ENCODE measurements around the gene NPM1. TPM values are rescaled to one million over a fixed set of nuclear protein-coding genes. Genes with fewer than 3 reads are reported as not detected.

Gene NPM1
- total RNA-seq, 1 experiment from 2014 or later: 2,265 TPM

GRCh38 chr5:171426680-171427079 lies 39.0 kb downstream of the NPM1 start:
- TF ChIP-seq EZH2 (IDR thresholded peaks at IDR 0.05; ENCODE audit: low read length, unreplicated experiment) (no peak), CTCF (conservative IDR thresholded peaks at IDR 0.05; ENCODE audit: low read depth, low read length) (no peak), EZH2phosphoT487 (IDR thresholded peaks at IDR 0.05; ENCODE audit: borderline replicate concordance, low read length) (no peak)
- no peak overlapping the region for H3K27ac ChIP-seq (ENCODE audit: low read length)
- no peak overlapping the region for H2AFZ ChIP-seq (ENCODE audit: low read length)
- H3K4me3 ChIP-seq (ENCODE audit: low read length): no peak overlapping the region
- ChIA-PET POLR2A (ENCODE audit: unreplicated experiment) (no interaction called here), CTCF (no interaction called here)
- no peak for ATAC-seq
- no peaks in the 10 kb centered on the region for H3K4me1 ChIP-seq (ENCODE audit: insufficient read depth, low read length)
- BruUV-seq (replicated peaks): no TSS peak
- no peak for DNase-seq
- H3K9me2 ChIP-seq (replicated peaks; ENCODE audit: low read length): no peaks in the 10 kb centered on the region
- H3K79me2 ChIP-seq (ENCODE audit: low read length): no peaks in the 10 kb centered on the region
- H3K4me2 ChIP-seq (ENCODE audit: low read length): no peak overlapping the region
- no peaks in the 10 kb centered on the region for H4K20me1 ChIP-seq (ENCODE audit: low read length)
- H3K9ac ChIP-seq (ENCODE audit: low read length): no peak overlapping the region
- H3F3A ChIP-seq (ENCODE audit: low read length, unreplicated experiment): no peaks in the 10 kb centered on the region
- no peaks in the 10 kb centered on the region for H3K9me3 ChIP-seq (ENCODE audit: low read length)
- no peaks in the 10 kb centered on the region for H3K36me3 ChIP-seq (ENCODE audit: low read depth, low read length)
- 0 out of 2 replicates have a peak, but pooled peaks cover 2% of the 10 kb centered on the region for H3K27me3 ChIP-seq (ENCODE audit: low read length)
- intact Hi-C loops (cut with micrococcal nuclease): no loop called here

GRCh38 chr5:171427318-171428167 lies 39.9 kb downstream of the NPM1 start:
- H3K27ac ChIP-seq (ENCODE audit: low read length): no peak overlapping the region
- H2AFZ ChIP-seq (ENCODE audit: low read length): no peak overlapping the region
- no TSS peak for BruUV-seq (replicated peaks)
- H3F3A ChIP-seq (ENCODE audit: low read length, unreplicated experiment): no peaks in the 10 kb centered on the region
- H3K4me1 ChIP-seq (ENCODE audit: insufficient read depth, low read length): no peaks in the 10 kb centered on the region
- ATAC-seq (no peak), DNase-seq (no peak)
- H3K4me3 ChIP-seq (ENCODE audit: low read length): no peak overlapping the region
- ChIA-PET CTCF (no interaction called here), POLR2A (ENCODE audit: unreplicated experiment) (no interaction called here)
- H3K4me2 ChIP-seq (ENCODE audit: low read length): no peak overlapping the region
- no peaks in the 10 kb centered on the region for H3K79me2 ChIP-seq (ENCODE audit: low read length)
- no peaks in the 10 kb centered on the region for H3K27me3 ChIP-seq (ENCODE audit: low read length)
- no peaks in the 10 kb centered on the region for H3K9me2 ChIP-seq (replicated peaks; ENCODE audit: low read length)
- H4K20me1 ChIP-seq (ENCODE audit: low read length): no peaks in the 10 kb centered on the region
- H3K36me3 ChIP-seq (ENCODE audit: low read depth, low read length): no peaks in the 10 kb centered on the region
- no peaks in the 10 kb centered on the region for H3K9me3 ChIP-seq (ENCODE audit: low read length)
- intact Hi-C loops (cut with micrococcal nuclease): no loop called here
- no peak for TF ChIP-seq EZH2 (IDR thresholded peaks at IDR 0.05; ENCODE audit: low read length, unreplicated experiment)
- no peak for TF ChIP-seq EZH2phosphoT487 (IDR thresholded peaks at IDR 0.05; ENCODE audit: borderline replicate concordance, low read length)
- TF ChIP-seq CTCF (conservative IDR thresholded peaks at IDR 0.05; ENCODE audit: low read depth, low read length): no peak
- no peak overlapping the region for H3K9ac ChIP-seq (ENCODE audit: low read length)

- CTCF ChIA-PET: no interaction called here
- POLR2A ChIA-PET (ENCODE audit: unreplicated experiment): no interaction called here
These were observed 40.6 kb downstream of the NPM1 start for GRCh38 chr5:171428168-171428696.

More at GRCh38 chr5:171428168-171428696, 40.6 kb downstream of the NPM1 start:
- Histone ChIP-seq H3K4me3 (ENCODE audit: low read length) (no peak overlapping the region), H3K9me2 (replicated peaks; ENCODE audit: low read length) (no peaks in the 10 kb centered on the region), H3K27me3 (ENCODE audit: low read length) (no peaks in the 10 kb centered on the region), H3K9me3 (ENCODE audit: low read length) (no peaks in the 10 kb centered on the region), H3K36me3 (ENCODE audit: low read depth, low read length) (no peaks in the 10 kb centered on the region), H3K27ac (ENCODE audit: low read length) (no peak overlapping the region), H3K9ac (ENCODE audit: low read length) (no peak overlapping the region), H3K4me2 (ENCODE audit: low read length) (no peak overlapping the region), H4K20me1 (ENCODE audit: low read length) (no peaks in the 10 kb centered on the region), H2AFZ (ENCODE audit: low read length) (no peak overlapping the region), H3F3A (ENCODE audit: low read length, unreplicated experiment) (no peaks in the 10 kb centered on the region), H3K79me2 (ENCODE audit: low read length) (no peaks in the 10 kb centered on the region), H3K4me1 (ENCODE audit: insufficient read depth, low read length) (no peaks in the 10 kb centered on the region)
- DNase-seq (no peak), ATAC-seq (no peak)
- BruUV-seq (replicated peaks): no TSS peak
- TF ChIP-seq EZH2phosphoT487 (IDR thresholded peaks at IDR 0.05; ENCODE audit: borderline replicate concordance, low read length): no peak
- no peak for TF ChIP-seq CTCF (conservative IDR thresholded peaks at IDR 0.05; ENCODE audit: low read depth, low read length)
- no peak for TF ChIP-seq EZH2 (IDR thresholded peaks at IDR 0.05; ENCODE audit: low read length, unreplicated experiment)
- intact Hi-C loops (cut with micrococcal nuclease): no loop called here
